K562 (cell line): ENCODE data around the gene SRRM5. TPM values are rescaled to one million over a fixed set of nuclear protein-coding genes. Genes with fewer than 3 reads are reported as not detected.

Experiments
- ATAC-seq: fragments of 200-7000 bp; cut with Tn5 transposase; 3 replicates; pipeline ENCODE4 v1.9.1; 2020; ENCODE audit warnings: moderate library complexity
- BruUV-seq: library from RNA; stranded (reverse); fragments of 400-500 nt; replicated peaks from 2 replicates; lab custom pipeline; 2021; lab: Mats Ljungman, UMichigan
- CTCF ChIA-PET: fragments of 300-600 bp; formaldehyde crosslinking; extraction: SDS; loops from one replicate; lab custom pipeline; 2021; ENCODE audit warnings: low intra/inter-chr PET ratio; lab: Yijun Ruan, JAX
- POLR2A ChIA-PET: fragments of 300-600, 350-650 bp; sonication (Branson Sonifier 250); formaldehyde crosslinking; extraction: SDS; loops from one replicate; lab custom pipeline; 2021; ENCODE audit warnings: antibody characterized with exemption, inconsistent platforms; lab: Yijun Ruan, JAX
- DNase-seq, 4 experiments: peaks; one replicate each; pipeline versions ENCODE4 v3.0.0 to v3.0.0-alpha.2; 2011 to 2018; ENCODE audit warnings: low spot score in 3 of 4, mixed read lengths in 3 of 4; ENCODE audit errors: extremely low read depth in 1 of 4
- FAIRE-seq: peaks from 2 replicates; lab custom pipeline; 2011; peaks lifted over from hg19 to GRCh38; lab: Jason Lieb, UNC
- H2AFZ ChIP-seq: 2 replicates; pipeline ENCODE4 v1.6.0; 2011; ENCODE audit warnings: low read depth, low read length, control low read depth, inconsistent platforms
- H3K27ac ChIP-seq: fragments of 200-600 bp; 3 replicates; pipeline ENCODE4 v1.8.0; 2011; ENCODE audit warnings: low read depth, mild to moderate bottlenecking, control low read depth, inconsistent platforms, low read length, moderate library complexity, mixed read lengths; ENCODE audit errors: extremely low read depth
- H3K27me3 ChIP-seq, 2 experiments: fragments of 300-600 bp in 1 of 2; 2 replicates in 1 of 2; 3 replicates in 1 of 2; pipeline versions ENCODE4 v1.6.0 to v1.8.0; 2011; ENCODE audit warnings: inconsistent platforms in 2 of 2, low read length in 2 of 2, mild to moderate bottlenecking in 1 of 2, mixed read lengths in 1 of 2, moderate library complexity in 1 of 2; ENCODE audit not compliant: control insufficient read depth in 2 of 2, insufficient read depth in 2 of 2
- H3K36me3 ChIP-seq: fragments of 300-600 bp; 3 replicates; pipeline ENCODE4 v1.8.0; 2011; ENCODE audit warnings: mild to moderate bottlenecking, low read length, inconsistent platforms; ENCODE audit not compliant: control insufficient read depth, insufficient read depth
- H3K4me1 ChIP-seq, 2 experiments: fragments of 200-600 bp in 1 of 2; replicated peaks in 1 of 2; 2 replicates in 1 of 2; 3 replicates in 1 of 2; pipeline versions ENCODE4 v1.5.1 to v1.8.0; 2011; ENCODE audit warnings: inconsistent platforms in 2 of 2, low read length in 2 of 2, mild to moderate bottlenecking in 1 of 2, mixed read lengths in 1 of 2, moderate library complexity in 1 of 2; ENCODE audit not compliant: control insufficient read depth in 2 of 2, insufficient read depth in 2 of 2
- H3K4me2 ChIP-seq: 2 replicates; pipeline ENCODE4 v1.6.1; 2011; ENCODE audit warnings: low read length, control low read depth, inconsistent platforms, mixed read lengths; ENCODE audit not compliant: insufficient read depth
- H3K4me3 ChIP-seq: fragments of 200-600 bp; sonication (generic), shearing (Covaris generic); 2 replicates; pipeline ENCODE4 v1.5.1; 2016; ENCODE audit warnings: control low read depth, inconsistent platforms
- H3K79me2 ChIP-seq: fragments of 200-600 bp; 3 replicates; pipeline ENCODE4 v1.8.0; 2011; ENCODE audit warnings: low read length, inconsistent platforms; ENCODE audit not compliant: control insufficient read depth, insufficient read depth
- H3K9ac ChIP-seq, 2 experiments: 2 replicates each; pipeline versions ENCODE4 v1.6.0 to v1.6.1; 2011; ENCODE audit warnings: low read depth in 2 of 2, low read length in 2 of 2, control low read depth in 1 of 2, inconsistent platforms in 1 of 2, mild to moderate bottlenecking in 1 of 2, mixed read lengths in 1 of 2; ENCODE audit not compliant: insufficient read depth in 1 of 2
- H3K9me1 ChIP-seq: one replicate; pipeline ENCODE4 v1.6.0; 2011; ENCODE audit warnings: inconsistent platforms, mild to moderate bottlenecking, low read length, moderate library complexity; ENCODE audit not compliant: control insufficient read depth, insufficient read depth
- H3K9me3 ChIP-seq: replicated peaks from 2 replicates; pipeline ENCODE4 v1.5.1; 2011; ENCODE audit warnings: low read depth, low read length, inconsistent platforms; ENCODE audit not compliant: control insufficient read depth, insufficient read depth
- H4K20me1 ChIP-seq: replicated peaks from 2 replicates; pipeline ENCODE4 v1.6.1; 2011; ENCODE audit warnings: low read length, inconsistent platforms, mixed read lengths; ENCODE audit not compliant: control insufficient read depth, insufficient read depth
- ARID1B ChIP-seq: fragments of 450-650 bp; IDR thresholded peaks from 2 replicates; pipeline ENCODE4 v1.6.1; 2016; ENCODE audit warnings: antibody characterized with exemption, mild to moderate bottlenecking, inconsistent platforms
- E2F6 ChIP-seq, 2 experiments: IDR thresholded peaks; 2 replicates each; pipeline ENCODE4 v1.6.1; 2011; ENCODE audit warnings: borderline replicate concordance in 1 of 2, control low read depth in 1 of 2, low read depth in 1 of 2, low read length in 1 of 2, mild to moderate bottlenecking in 1 of 2, mixed read lengths in 1 of 2, moderate library complexity in 1 of 2; ENCODE audit not compliant: insufficient read depth in 1 of 2, insufficient read length in 1 of 2, poor library complexity in 1 of 2, severe bottlenecking in 1 of 2; ENCODE audit errors: extremely low read depth in 1 of 2
- HCFC1 ChIP-seq: IDR thresholded peaks from 2 replicates; pipeline ENCODE4 v1.6.1; 2012; ENCODE audit warnings: low read depth, low read length, improper control_type of control experiment
- IRF1 ChIP-seq: sonication (generic); formaldehyde crosslinking; IDR thresholded peaks from 2 replicates; pipeline ENCODE4 v1.8.0; 2022; ENCODE audit warnings: missing genetic modification reagents, mild to moderate bottlenecking, borderline replicate concordance
- MYC ChIP-seq, 2 experiments: fragments of 250-450 bp in 1 of 2; sonication (Bioruptor Pico) in 1 of 2; IDR thresholded peaks; 2 replicates each; pipeline versions ENCODE4 v1.5.1 to v1.6.1; 2012 to 2021; ENCODE audit warnings: low read depth in 2 of 2, borderline replicate concordance in 1 of 2, improper control_type of control experiment in 1 of 2, low read length in 1 of 2, mild to moderate bottlenecking in 1 of 2, moderate library complexity in 1 of 2
- NFIC ChIP-seq: fragments of 450-650 bp; IDR thresholded peaks from 2 replicates; pipeline ENCODE4 v1.6.1; 2017; ENCODE audit warnings: mild to moderate bottlenecking, inconsistent platforms
- POLR2G ChIP-seq: fragments of 200-400 bp; formaldehyde crosslinking; IDR thresholded peaks from 2 replicates; pipeline ENCODE4 v1.6.1; 2017; ENCODE audit warnings: low read depth, mild to moderate bottlenecking, antibody characterized with exemption, low read length, moderate library complexity
- RBFOX2 ChIP-seq: fragments of 200-400 bp; formaldehyde crosslinking; IDR thresholded peaks from 2 replicates; pipeline ENCODE4 v1.6.1; 2017; ENCODE audit warnings: low read depth, mild to moderate bottlenecking, low read length, moderate library complexity
- RHOXF2B ChIP-seq: fragments of 250-450 bp; sonication (Bioruptor Pico); conservative IDR thresholded peaks from 2 replicates; pipeline ENCODE4 v1.5.1; 2021
- WGBS: fragments of 100-300 bp; shearing (Covaris generic); methylation state at CpG from one replicate; pipeline ENCODE4 v1.1.6; 2016; ENCODE audit warnings: low coverage, mixed read lengths; ENCODE audit not compliant: insufficient coverage; ENCODE audit errors: missing lambda C conversion rate; 5-methylcytosine and 5-hydroxymethylcytosine counted together
- in situ Hi-C: fragments of 300-500 bp; cut with MboI; formaldehyde crosslinking; loops from 4 replicates; pipeline ENCODE4 v1.15.0; 2018; ENCODE audit warnings: inconsistent platforms, mixed read lengths
- intact Hi-C: fragments of 100-400 bp; cut with micrococcal nuclease; formaldehyde crosslinking; loops from 2 replicates; pipeline ENCODE4 v1.14.2; 2022
- polyA plus RNA-seq, 8 experiments: library from polyadenylated mRNA; depleted of rRNA in 4 of 8; stranded (reverse) in 5 of 8; unstranded in 3 of 8; fragments of >200 nt; fragmentation: Nextera tagmentation in 2 of 8; fragmentation: Illumina TruSeq in 1 of 8; extraction: Ambion mirVana in 2 of 8; extraction: Trizol in 1 of 8; gene quantifications; 2 replicates each; pipeline versions ENCODE4 v1.2.1 to v1.2.3, GENCODE V29; 2011 to 2014; ENCODE audit warnings: inconsistent platforms in 1 of 8, missing spikeins in 1 of 8
- total RNA-seq, 7 experiments: library from RNA; depleted of rRNA in 6 of 7; stranded (reverse); fragments of >200 nt in 6 of 7; fragmentation: Illumina TruSeq in 2 of 7; extraction: Trizol in 2 of 7; gene quantifications; 2 replicates each; pipeline versions ENCODE4 v1.2.1 to v1.2.3, GENCODE V29; 2011 to 2021; ENCODE audit warnings: low replicate concordance in 1 of 7

The SRRM5 gene
- total and polyA plus RNA-seq, 9 of the 15 experiments (the other 6 are each of a cell fraction or from before 2014, with no cell fraction given), result 0.09 to 0.45 (median 0.18) TPM; not detected in 2

GRCh38 chr19:43624933-43625332, 13.0 kb downstream of the SRRM5 start (continued):
- TF ChIP-seq IRF1 (CRISPR knock-in tag) (no peak), ARID1B (peak; percentile 18; the same call in 1 of the 2 replicates)

- in situ Hi-C loops, result no loop called here
- no peak for TF ChIP-seq RHOXF2B (CRISPR knock-in tag)
- TF ChIP-seq E2F6 (IDR thresholded peaks at IDR 0.05; ENCODE audit: borderline replicate concordance in 1 of 2, extremely low read depth in 1 of 2, insufficient read depth in 1 of 2, insufficient read length in 1 of 2, low read depth in 1 of 2, low read length in 1 of 2, poor library complexity in 1 of 2, severe bottlenecking in 1 of 2), result peak; percentile 28 to 75
- TF ChIP-seq POLR2G, result peak; percentile 62
- no peak for TF ChIP-seq HCFC1
- TF ChIP-seq NFIC, result peak; percentile 90
- peak; percentile 35 for TF ChIP-seq MYC (IDR thresholded peaks at IDR 0.05; ENCODE audit: low read depth, low read length)
- TF ChIP-seq MYC (CRISPR knock-in tag; IDR thresholded peaks at IDR 0.05; ENCODE audit: borderline replicate concordance, low read depth), result no peak
- 0 out of 2 replicates have a peak, but pooled peaks have one; percentile 37 for TF ChIP-seq RBFOX2
Observed at GRCh38 chr19:43625918-43626579, 14.2 kb downstream of the SRRM5 start.

More at GRCh38 chr19:43625918-43626579, 14.2 kb downstream of the SRRM5 start:
- H3K9ac ChIP-seq, result peak overlapping the region in 1 of 2 experiments; percentile 75; a peak in 2 of 4 replicates
- H3K27ac ChIP-seq, result no peak overlapping the region; the same call in 2 of the 3 replicates
- H3K4me1 ChIP-seq, result peaks cover 28 to 50% of the 10 kb centered on the region in 2 experiments; a peak in 4 of 5 replicates
- no peaks in the 10 kb centered on the region for H3K9me3 ChIP-seq
- peak; percentile 78 for FAIRE-seq
- no TSS peak for BruUV-seq
- 29% methylated on average over 17 of the region's 32 CpGs for WGBS
- peaks cover 2% of the 10 kb centered on the region for H3K9me1 ChIP-seq
- peak; percentile 78 to 86 (median 85) for DNase-seq
- H3K36me3 ChIP-seq, result no peaks in the 10 kb centered on the region; the same call in 2 of the 3 replicates
- ChIA-PET CTCF (interaction anchor here (0.8 kb wide), 1 partner anchor 31 kb away, joined by 3 read pairs; no protein-coding TSS in a partner anchor), POLR2A (interaction anchor here (1.2 kb wide), 2 partner anchors 92 to 163 kb away, joined by 3 read pairs; no protein-coding TSS in a partner anchor)
- H3K79me2 ChIP-seq, result no peaks in the 10 kb centered on the region; the same call in 1 of the 3 replicates
- no peaks in the 10 kb centered on the region for H4K20me1 ChIP-seq
- no peak overlapping the region for H3K4me3 ChIP-seq
- intact Hi-C loops, result loop anchor here (10.0 kb wide), 2 partner anchors 71 to 181 kb away; no protein-coding TSS in a partner anchor
- ATAC-seq, result peak; percentile 67
- H3K4me2 ChIP-seq, result peak overlapping the region; percentile 52
- H2AFZ ChIP-seq, result peak overlapping the region; percentile 52
- H3K27me3 ChIP-seq, result no peaks in the 10 kb centered on the region
